ENCODE measurements around the gene PLCG1.

PLCG1 gene

GRCh38 chr20:41214666-41215065 is 77.3 kb downstream of the PLCG1 start:
- H3K4me3 ChIP-seq = no peak overlapping the region
- H3K9ac ChIP-seq (ENCODE audit: insufficient read length) = no peak overlapping the region
- TF ChIP-seq POLR2AphosphoS5 (IDR thresholded peaks at IDR 0.05; ENCODE audit: borderline replicate concordance, low read depth, low read length) (no peak), EZH2 (IDR thresholded peaks at IDR 0.05) (no peak), FOXP2 (optimal IDR thresholded peaks at IDR 0.05; ENCODE audit: control extremely low read depth, extremely low read length, insufficient read depth) (no peak)
- no peak for DNase-seq (ENCODE audit: low read depth, low spot score)
- no peak overlapping the region for H3K27ac ChIP-seq
- no peaks in the 10 kb centered on the region for H3K9me3 ChIP-seq (ENCODE audit: low read depth, low read length)
- no peaks in the 10 kb centered on the region for H3K36me3 ChIP-seq (ENCODE audit: insufficient read depth, low read length)

GRCh38 chr20:41217422-41217821 is 80.1 kb downstream of the PLCG1 start:
- Histone ChIP-seq H3K36me3 (ENCODE audit: insufficient read depth, low read length) (no peaks in the 10 kb centered on the region), H3K4me3 (no peak overlapping the region), H3K27ac (no peak overlapping the region), H3K9me3 (ENCODE audit: low read depth, low read length) (no peaks in the 10 kb centered on the region), H3K9ac (ENCODE audit: insufficient read length) (no peak overlapping the region)
- TF ChIP-seq EZH2 (IDR thresholded peaks at IDR 0.05) (no peak), FOXP2 (optimal IDR thresholded peaks at IDR 0.05; ENCODE audit: control extremely low read depth, extremely low read length, insufficient read depth) (no peak), POLR2AphosphoS5 (IDR thresholded peaks at IDR 0.05; ENCODE audit: borderline replicate concordance, low read depth, low read length) (no peak)
- no peak for DNase-seq (ENCODE audit: low read depth, low spot score)

DNA sequence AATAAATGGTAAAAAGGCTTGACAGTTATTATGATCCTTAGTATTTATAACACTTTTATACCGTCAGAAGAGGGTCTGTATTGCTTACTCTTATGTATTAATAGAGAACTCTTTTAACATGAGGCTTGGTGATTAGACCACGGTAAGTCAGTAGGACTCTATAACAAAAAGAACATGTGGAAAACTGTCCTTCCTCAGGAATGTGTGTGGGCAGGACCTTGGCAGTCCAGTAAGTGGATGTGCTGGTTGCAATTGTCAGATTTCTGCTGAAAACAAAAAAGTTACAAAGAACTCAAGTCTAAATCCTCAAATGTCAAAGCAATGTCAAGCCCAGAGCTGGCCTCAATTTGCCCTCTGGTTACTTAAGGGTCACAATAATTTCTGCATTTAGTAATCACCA is 81.1 kb downstream of the PLCG1 start:
- Histone ChIP-seq H3K27ac (no peak overlapping the region), H3K36me3 (ENCODE audit: insufficient read depth, low read length) (no peaks in the 10 kb centered on the region), H3K4me3 (no peak overlapping the region), H3K9me3 (ENCODE audit: low read depth, low read length) (no peaks in the 10 kb centered on the region), H3K9ac (ENCODE audit: insufficient read length) (no peak overlapping the region)
- DNase-seq (ENCODE audit: low read depth, low spot score) = no peak
- TF ChIP-seq EZH2 (IDR thresholded peaks at IDR 0.05) (no peak), POLR2AphosphoS5 (IDR thresholded peaks at IDR 0.05; ENCODE audit: borderline replicate concordance, low read depth, low read length) (no peak), FOXP2 (optimal IDR thresholded peaks at IDR 0.05; ENCODE audit: control extremely low read depth, extremely low read length, insufficient read depth) (no peak)

DNA sequence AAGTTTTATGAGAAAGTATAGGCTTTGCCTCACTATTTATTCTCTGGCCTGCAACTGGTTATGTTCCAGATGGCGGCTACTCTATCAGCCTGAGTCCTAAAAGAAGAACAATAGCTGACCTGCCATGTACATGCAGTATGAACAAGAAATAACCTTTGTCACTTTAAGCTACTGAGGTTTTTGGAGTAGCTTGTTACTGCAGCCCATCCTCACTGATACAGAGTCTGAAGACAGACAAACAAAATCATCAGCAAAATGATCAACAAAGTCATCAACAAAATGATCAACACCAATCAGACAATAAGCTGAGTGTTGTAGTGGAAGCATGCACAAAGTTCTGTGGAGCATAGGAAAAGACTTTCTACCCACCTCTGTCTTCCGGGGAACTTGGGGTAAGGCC is 82.5 kb downstream of the PLCG1 start:
- no peaks in the 10 kb centered on the region for H3K9me3 ChIP-seq (ENCODE audit: low read depth, low read length)
- H3K4me3 ChIP-seq = no peak overlapping the region
- no peak overlapping the region for H3K27ac ChIP-seq
- no peak overlapping the region for H3K9ac ChIP-seq (ENCODE audit: insufficient read length)
- TF ChIP-seq POLR2AphosphoS5 (IDR thresholded peaks at IDR 0.05; ENCODE audit: borderline replicate concordance, low read depth, low read length) = no peak
- no peak for TF ChIP-seq EZH2 (IDR thresholded peaks at IDR 0.05)
- TF ChIP-seq FOXP2 (optimal IDR thresholded peaks at IDR 0.05; ENCODE audit: control extremely low read depth, extremely low read length, insufficient read depth) = no peak
- no peaks in the 10 kb centered on the region for H3K36me3 ChIP-seq (ENCODE audit: insufficient read depth, low read length)
- no peak for DNase-seq (ENCODE audit: low read depth, low spot score)

DNA sequence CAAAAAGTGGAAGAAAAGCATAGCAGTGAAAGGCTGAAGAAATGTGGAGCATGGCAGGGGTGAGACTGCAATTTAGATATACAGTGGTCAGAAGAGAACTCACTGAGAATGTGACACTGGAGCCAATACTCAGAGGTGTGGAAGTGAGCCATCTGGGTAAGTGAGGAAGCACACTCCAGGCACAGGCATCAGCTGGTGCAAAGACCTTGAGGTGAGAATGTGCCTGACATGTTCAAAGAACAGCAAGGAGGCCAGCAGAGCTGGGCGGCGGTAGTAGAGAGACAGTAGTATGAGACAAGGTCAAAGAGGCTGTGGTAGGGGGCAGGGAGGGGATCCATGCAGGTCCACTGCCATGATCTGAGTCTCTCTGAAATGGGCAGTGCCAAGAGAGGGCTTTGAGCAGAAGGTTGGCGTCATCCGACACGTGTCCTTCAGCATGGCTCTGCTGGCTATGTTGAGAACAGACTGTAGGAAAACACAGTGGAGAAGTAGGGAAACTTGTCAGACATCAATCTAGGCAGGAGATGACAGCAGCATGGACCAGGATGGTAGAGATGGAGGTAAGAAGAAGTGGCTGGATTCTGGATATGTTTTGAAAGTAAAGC is 84.4 kb downstream of the PLCG1 start:
- Histone ChIP-seq H3K9me3 (ENCODE audit: low read depth, low read length) (no peaks in the 10 kb centered on the region), H3K9ac (ENCODE audit: insufficient read length) (no peak overlapping the region), H3K36me3 (ENCODE audit: insufficient read depth, low read length) (no peaks in the 10 kb centered on the region), H3K4me3 (no peak overlapping the region), H3K27ac (no peak overlapping the region)
- DNase-seq (ENCODE audit: low read depth, low spot score) = no peak
- no peak for TF ChIP-seq EZH2 (IDR thresholded peaks at IDR 0.05)
- TF ChIP-seq POLR2AphosphoS5 (IDR thresholded peaks at IDR 0.05; ENCODE audit: borderline replicate concordance, low read depth, low read length) = no peak
- TF ChIP-seq FOXP2 (optimal IDR thresholded peaks at IDR 0.05; ENCODE audit: control extremely low read depth, extremely low read length, insufficient read depth) = no peak

- Histone ChIP-seq H3K27ac (no peak overlapping the region), H3K36me3 (ENCODE audit: insufficient read depth, low read length) (no peaks in the 10 kb centered on the region), H3K4me3 (no peak overlapping the region), H3K9ac (ENCODE audit: insufficient read length) (no peak overlapping the region), H3K9me3 (ENCODE audit: low read depth, low read length) (no peaks in the 10 kb centered on the region)
- DNase-seq (ENCODE audit: low read depth, low spot score) = no peak
- TF ChIP-seq FOXP2 (optimal IDR thresholded peaks at IDR 0.05; ENCODE audit: control extremely low read depth, extremely low read length, insufficient read depth) = no peak
- no peak for TF ChIP-seq POLR2AphosphoS5 (IDR thresholded peaks at IDR 0.05; ENCODE audit: borderline replicate concordance, low read depth, low read length)
- TF ChIP-seq EZH2 (IDR thresholded peaks at IDR 0.05) = no peak
Measured at GRCh38 chr20:41222296-41222695, 85.0 kb downstream of the PLCG1 start.

DNA sequence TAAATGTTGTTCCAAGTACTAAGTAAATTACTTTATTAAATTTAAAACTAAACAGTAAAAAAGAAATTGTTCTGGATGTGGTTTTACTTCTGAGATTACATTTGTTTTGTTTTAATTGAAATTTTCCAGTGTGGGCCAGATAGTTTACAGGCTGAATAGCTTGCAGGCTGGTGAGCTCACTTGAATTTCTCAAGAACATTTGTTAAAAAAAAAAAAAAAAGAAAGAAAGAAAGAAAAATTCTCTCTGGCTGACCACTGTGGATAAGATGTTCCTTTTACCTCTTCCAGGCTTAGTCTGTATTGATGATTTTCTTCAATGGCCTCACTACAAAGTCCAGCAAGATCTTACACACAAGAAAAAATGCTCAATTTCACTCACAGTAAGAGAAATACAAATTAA is 85.4 kb downstream of the PLCG1 start:
- TF ChIP-seq FOXP2 (optimal IDR thresholded peaks at IDR 0.05; ENCODE audit: control extremely low read depth, extremely low read length, insufficient read depth) = no peak
- no peak for TF ChIP-seq EZH2 (IDR thresholded peaks at IDR 0.05)
- no peak for TF ChIP-seq POLR2AphosphoS5 (IDR thresholded peaks at IDR 0.05; ENCODE audit: borderline replicate concordance, low read depth, low read length)
- DNase-seq (ENCODE audit: low read depth, low spot score) = no peak
- Histone ChIP-seq H3K27ac (no peak overlapping the region), H3K4me3 (no peak overlapping the region), H3K9me3 (ENCODE audit: low read depth, low read length) (no peaks in the 10 kb centered on the region), H3K9ac (ENCODE audit: insufficient read length) (no peak overlapping the region), H3K36me3 (ENCODE audit: insufficient read depth, low read length) (no peaks in the 10 kb centered on the region)

- Histone ChIP-seq H3K27ac (no peak overlapping the region), H3K36me3 (ENCODE audit: insufficient read depth, low read length) (no peaks in the 10 kb centered on the region), H3K4me3 (no peak overlapping the region), H3K9ac (ENCODE audit: insufficient read length) (no peak overlapping the region), H3K9me3 (ENCODE audit: low read depth, low read length) (no peaks in the 10 kb centered on the region)
- no peak for DNase-seq (ENCODE audit: low read depth, low spot score)
- no peak for TF ChIP-seq EZH2 (IDR thresholded peaks at IDR 0.05)
- TF ChIP-seq POLR2AphosphoS5 (IDR thresholded peaks at IDR 0.05; ENCODE audit: borderline replicate concordance, low read depth, low read length) = no peak
- no peak for TF ChIP-seq FOXP2 (optimal IDR thresholded peaks at IDR 0.05; ENCODE audit: control extremely low read depth, extremely low read length, insufficient read depth)
Measured at GRCh38 chr20:41223112-41223511, 85.8 kb downstream of the PLCG1 start.

- TF ChIP-seq FOXP2 (optimal IDR thresholded peaks at IDR 0.05; ENCODE audit: control extremely low read depth, extremely low read length, insufficient read depth) = no peak
- TF ChIP-seq POLR2AphosphoS5 (IDR thresholded peaks at IDR 0.05; ENCODE audit: borderline replicate concordance, low read depth, low read length) = no peak
- no peak for TF ChIP-seq EZH2 (IDR thresholded peaks at IDR 0.05)
- Histone ChIP-seq H3K4me3 (no peak overlapping the region), H3K36me3 (ENCODE audit: insufficient read depth, low read length) (no peaks in the 10 kb centered on the region), H3K9me3 (ENCODE audit: low read depth, low read length) (no peaks in the 10 kb centered on the region), H3K27ac (peak overlapping the region; percentile 1; the same call in 1 of the 2 replicates), H3K9ac (ENCODE audit: insufficient read length) (no peak overlapping the region)
- DNase-seq (ENCODE audit: low read depth, low spot score) = no peak
Measured at GRCh38 chr20:41224281-41224680, 86.9 kb downstream of the PLCG1 start.
